Measurements from ENCODE around the gene DUSP16.

DUSP16 gene

DNA sequence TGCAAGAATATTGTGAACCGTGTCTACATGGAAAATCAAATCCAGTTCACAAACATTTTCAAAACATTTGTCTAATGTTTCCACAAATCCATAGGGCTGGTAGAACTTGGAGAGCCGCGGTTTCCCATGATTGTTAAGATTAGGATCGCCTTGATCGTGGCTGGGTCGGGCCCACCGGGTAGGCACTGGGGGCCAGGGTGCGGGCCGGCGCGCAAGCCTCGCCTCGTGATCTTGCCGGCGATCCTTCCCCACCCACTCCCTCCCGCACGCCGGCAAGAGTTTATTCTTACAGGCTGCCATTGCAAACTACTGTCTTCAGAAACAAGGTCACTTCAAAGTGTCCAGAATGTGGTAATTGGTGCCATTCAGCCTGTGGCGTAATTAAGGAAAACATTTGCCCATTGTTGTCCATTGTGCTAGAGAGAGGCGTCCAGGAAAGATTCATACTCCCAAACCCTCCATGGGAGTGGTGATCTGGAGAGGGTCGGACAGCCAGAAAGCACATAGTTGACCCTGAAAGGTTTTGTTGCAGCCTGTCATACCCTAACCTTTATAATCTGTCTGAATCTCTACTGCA lies 110.2 kb downstream of the DUSP16 start:
- DNase-seq (ENCODE audit: insufficient read length, low spot score) (no peak), FAIRE-seq (peak; percentile 35)
- TF ChIP-seq POU2F2 (IDR thresholded peaks at IDR 0.05; ENCODE audit: low read depth, low read length) (no peak), PAX5 (IDR thresholded peaks at IDR 0.05; ENCODE audit: insufficient read depth, low read length, severe bottlenecking) (no peak), TAF1 (IDR thresholded peaks at IDR 0.05; ENCODE audit: low read depth, low read length) (no peak), POLR2A (IDR thresholded peaks at IDR 0.05; ENCODE audit: low read depth, low read length) (no peak), POLR2AphosphoS5 (IDR thresholded peaks at IDR 0.05; ENCODE audit: low read depth, low read length) (no peak), SPI1 (IDR thresholded peaks at IDR 0.05; ENCODE audit: low read depth, low read length) (no peak)

DNA sequence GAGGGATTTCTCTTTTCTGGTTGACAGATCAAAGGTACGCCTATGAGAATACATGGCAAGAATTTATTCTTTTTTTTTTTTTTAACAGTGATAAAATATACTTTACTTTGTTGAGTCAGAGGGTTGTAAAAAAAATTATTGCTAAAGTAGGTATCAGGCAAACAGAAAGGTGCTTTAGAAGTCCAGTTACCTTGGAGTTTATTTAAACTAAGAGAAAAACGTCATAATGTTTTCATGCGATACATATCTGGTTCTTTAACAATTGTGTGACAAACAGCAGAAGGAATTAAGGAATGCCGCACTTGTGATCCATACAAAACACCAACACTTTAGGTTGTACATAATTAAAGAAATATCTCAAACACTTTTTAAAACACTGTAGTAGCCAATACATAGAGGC lies 111.6 kb downstream of the DUSP16 start:
- TF ChIP-seq PAX5 (IDR thresholded peaks at IDR 0.05; ENCODE audit: insufficient read depth, low read length, severe bottlenecking) (no peak), TAF1 (IDR thresholded peaks at IDR 0.05; ENCODE audit: low read depth, low read length) (no peak), POLR2A (IDR thresholded peaks at IDR 0.05; ENCODE audit: low read depth, low read length) (no peak), SPI1 (IDR thresholded peaks at IDR 0.05; ENCODE audit: low read depth, low read length) (no peak)
- no peak for FAIRE-seq

DNA sequence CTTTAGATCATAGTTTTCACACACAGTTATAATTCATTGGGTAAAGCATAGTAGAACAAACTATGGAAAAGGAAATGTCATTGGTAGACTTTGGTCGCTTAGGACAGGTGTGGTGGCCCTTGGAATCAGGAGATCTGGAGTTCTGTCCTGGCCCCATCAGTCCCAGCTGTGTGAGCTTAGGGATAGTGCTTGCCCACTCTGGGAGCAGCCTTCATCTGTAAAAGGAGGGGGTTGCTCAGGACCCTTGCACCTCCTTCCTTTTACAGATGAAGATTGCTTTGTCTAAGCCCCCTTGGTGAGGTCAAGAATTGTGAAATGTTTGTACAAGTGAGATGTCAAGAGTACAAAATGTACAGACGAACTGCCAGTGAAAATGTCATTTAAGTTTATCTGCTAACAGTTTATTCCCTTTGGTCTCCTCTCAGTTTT lies 112.6 kb downstream of the DUSP16 start:
- TF ChIP-seq TAF1 (IDR thresholded peaks at IDR 0.05; ENCODE audit: low read depth, low read length) (no peak), POU2F2 (IDR thresholded peaks at IDR 0.05; ENCODE audit: low read depth, low read length) (no peak), PAX5 (IDR thresholded peaks at IDR 0.05; ENCODE audit: insufficient read depth, low read length, severe bottlenecking) (no peak), POLR2AphosphoS5 (IDR thresholded peaks at IDR 0.05; ENCODE audit: low read depth, low read length) (no peak), POLR2A (IDR thresholded peaks at IDR 0.05; ENCODE audit: low read depth, low read length) (no peak), SPI1 (IDR thresholded peaks at IDR 0.05; ENCODE audit: low read depth, low read length) (no peak)
- FAIRE-seq, result no peak
- no peak for DNase-seq (ENCODE audit: insufficient read length, low spot score)

More for the DNA sequence above, 111.6 kb downstream of the DUSP16 start:
- no peak for DNase-seq (ENCODE audit: insufficient read length, low spot score)

DNA sequence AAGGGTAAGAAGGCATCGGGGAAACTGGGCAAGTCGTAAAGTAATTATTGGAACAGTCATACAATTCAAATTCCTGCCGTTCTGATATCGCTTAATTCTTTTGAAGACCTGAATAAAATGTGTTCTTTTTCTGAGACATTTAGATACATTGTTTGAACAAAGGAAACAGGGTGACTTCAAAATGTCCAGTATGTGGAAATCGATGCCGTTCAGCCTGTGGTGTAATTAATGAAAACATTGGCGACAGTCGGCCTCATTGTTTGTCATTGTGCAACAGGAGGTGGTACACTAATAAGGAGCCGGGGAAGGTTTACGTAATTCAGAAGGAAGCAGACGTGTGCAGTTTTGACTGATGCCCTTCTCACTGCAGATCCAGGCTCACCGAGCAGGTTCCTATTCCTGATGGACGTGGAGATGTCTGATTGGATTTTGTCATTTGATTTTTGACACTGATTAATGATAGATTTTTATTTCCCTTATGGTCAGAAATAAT lies 113.1 kb downstream of the DUSP16 start:
- FAIRE-seq (no peak), DNase-seq (ENCODE audit: insufficient read length, low spot score) (no peak)
- no peak for TF ChIP-seq POU2F2 (IDR thresholded peaks at IDR 0.05; ENCODE audit: low read depth, low read length)
- no peak for TF ChIP-seq POLR2AphosphoS5 (IDR thresholded peaks at IDR 0.05; ENCODE audit: low read depth, low read length)
- no peak for TF ChIP-seq SPI1 (IDR thresholded peaks at IDR 0.05; ENCODE audit: low read depth, low read length)
- TF ChIP-seq POLR2A (IDR thresholded peaks at IDR 0.05; ENCODE audit: low read depth, low read length), result no peak
- TF ChIP-seq TAF1 (IDR thresholded peaks at IDR 0.05; ENCODE audit: low read depth, low read length), result no peak
- no peak for TF ChIP-seq PAX5 (IDR thresholded peaks at IDR 0.05; ENCODE audit: insufficient read depth, low read length, severe bottlenecking)

DNA sequence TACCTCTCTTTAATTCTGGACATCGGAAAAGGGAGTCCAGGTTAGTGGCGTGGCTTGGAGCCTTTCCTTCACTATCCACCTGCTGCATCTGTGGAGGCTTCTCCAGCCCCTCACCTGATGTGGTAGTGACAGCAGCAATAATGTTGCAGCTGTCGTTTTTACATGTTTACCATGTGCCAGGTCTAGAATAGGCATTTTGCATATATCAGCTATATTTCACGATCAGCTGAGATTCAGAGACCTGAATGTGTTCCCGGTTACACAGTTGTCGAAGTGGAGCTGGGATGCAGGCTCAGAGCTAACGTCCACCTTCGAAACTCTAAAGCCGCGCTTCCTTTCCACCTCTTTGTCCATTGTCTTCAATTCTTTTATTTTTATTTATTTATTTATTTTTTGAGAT lies 114.8 kb downstream of the DUSP16 start:
- TF ChIP-seq PAX5 (IDR thresholded peaks at IDR 0.05; ENCODE audit: insufficient read depth, low read length, severe bottlenecking) (no peak), TAF1 (IDR thresholded peaks at IDR 0.05; ENCODE audit: low read depth, low read length) (no peak), POLR2AphosphoS5 (IDR thresholded peaks at IDR 0.05; ENCODE audit: low read depth, low read length) (no peak), POLR2A (IDR thresholded peaks at IDR 0.05; ENCODE audit: low read depth, low read length) (no peak), POU2F2 (IDR thresholded peaks at IDR 0.05; ENCODE audit: low read depth, low read length) (no peak), SPI1 (IDR thresholded peaks at IDR 0.05; ENCODE audit: low read depth, low read length) (no peak)
- no peak for FAIRE-seq
- DNase-seq (ENCODE audit: insufficient read length, low spot score), result no peak

DNA sequence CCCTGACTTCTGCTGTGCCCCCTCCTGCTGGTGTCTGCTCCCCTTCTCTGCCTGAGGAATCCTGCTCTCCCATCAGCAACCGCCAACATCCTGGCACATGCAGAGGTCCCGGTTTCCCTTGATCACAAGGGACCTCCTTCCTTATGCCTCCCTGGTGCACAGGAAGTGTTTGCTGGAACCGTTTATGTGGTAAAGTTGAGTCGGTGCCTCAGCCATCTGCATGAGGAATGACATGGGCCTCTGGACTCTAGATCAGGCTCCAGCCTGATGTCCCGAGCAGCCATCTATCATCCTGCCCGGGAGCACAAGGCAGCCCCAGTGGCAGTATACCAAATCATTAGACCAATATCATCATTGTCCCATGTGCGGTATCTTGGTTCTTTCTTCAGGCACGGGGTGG lies 115.4 kb downstream of the DUSP16 start:
- FAIRE-seq, result no peak
- no peak for DNase-seq (ENCODE audit: insufficient read length, low spot score)
- TF ChIP-seq PAX5 (IDR thresholded peaks at IDR 0.05; ENCODE audit: insufficient read depth, low read length, severe bottlenecking) (no peak), SPI1 (IDR thresholded peaks at IDR 0.05; ENCODE audit: low read depth, low read length) (no peak)

DNA sequence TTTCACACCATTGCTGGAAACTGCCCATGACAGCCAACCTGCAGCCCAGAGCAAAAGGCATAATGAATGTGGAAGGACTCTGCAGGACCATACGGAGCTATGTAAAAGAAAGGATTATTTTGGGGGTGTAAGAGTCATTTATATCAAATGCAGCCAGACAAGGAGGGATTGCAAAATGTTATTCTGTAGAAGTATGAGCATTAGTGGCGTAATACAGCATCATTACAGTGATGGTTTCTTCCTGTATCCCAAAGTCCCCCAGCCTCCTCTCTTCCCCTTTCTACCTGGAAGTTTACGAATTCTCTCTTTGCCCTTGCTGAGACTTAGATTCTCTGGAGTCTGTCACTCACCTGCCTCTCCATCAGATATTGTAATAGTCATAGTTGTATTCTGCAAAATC lies 115.9 kb downstream of the DUSP16 start:
- FAIRE-seq, result no peak
- TF ChIP-seq PAX5 (IDR thresholded peaks at IDR 0.05; ENCODE audit: insufficient read depth, low read length, severe bottlenecking), result no peak
- TF ChIP-seq POU2F2 (IDR thresholded peaks at IDR 0.05; ENCODE audit: low read depth, low read length), result no peak
- no peak for TF ChIP-seq POLR2A (IDR thresholded peaks at IDR 0.05; ENCODE audit: low read depth, low read length)
- no peak for TF ChIP-seq POLR2AphosphoS5 (IDR thresholded peaks at IDR 0.05; ENCODE audit: low read depth, low read length)
- TF ChIP-seq SPI1 (IDR thresholded peaks at IDR 0.05; ENCODE audit: low read depth, low read length), result no peak
- DNase-seq (ENCODE audit: insufficient read length, low spot score), result no peak

DNA sequence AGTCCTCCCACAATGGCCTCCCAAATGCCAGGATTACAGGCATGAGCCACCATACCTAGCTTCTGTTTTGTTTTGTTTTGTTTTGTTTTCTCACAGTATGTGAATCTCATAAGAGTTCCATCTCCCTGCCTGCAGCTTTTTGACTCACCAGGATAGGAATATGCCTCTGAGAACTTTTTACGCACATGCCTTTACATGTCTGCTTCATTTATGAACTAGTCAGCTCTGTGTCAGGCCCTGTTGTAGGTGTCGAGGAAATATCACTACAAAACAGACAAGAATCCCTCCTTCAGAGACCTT lies 116.8 kb downstream of the DUSP16 start:
- DNase-seq (ENCODE audit: insufficient read length, low spot score) (no peak), FAIRE-seq (no peak)
- TF ChIP-seq PAX5 (IDR thresholded peaks at IDR 0.05; ENCODE audit: insufficient read depth, low read length, severe bottlenecking) (no peak), POLR2A (IDR thresholded peaks at IDR 0.05; ENCODE audit: low read depth, low read length) (no peak), POU2F2 (IDR thresholded peaks at IDR 0.05; ENCODE audit: low read depth, low read length) (no peak), SPI1 (IDR thresholded peaks at IDR 0.05; ENCODE audit: low read depth, low read length) (no peak), POLR2AphosphoS5 (IDR thresholded peaks at IDR 0.05; ENCODE audit: low read depth, low read length) (no peak), TAF1 (IDR thresholded peaks at IDR 0.05; ENCODE audit: low read depth, low read length) (no peak)

DNA sequence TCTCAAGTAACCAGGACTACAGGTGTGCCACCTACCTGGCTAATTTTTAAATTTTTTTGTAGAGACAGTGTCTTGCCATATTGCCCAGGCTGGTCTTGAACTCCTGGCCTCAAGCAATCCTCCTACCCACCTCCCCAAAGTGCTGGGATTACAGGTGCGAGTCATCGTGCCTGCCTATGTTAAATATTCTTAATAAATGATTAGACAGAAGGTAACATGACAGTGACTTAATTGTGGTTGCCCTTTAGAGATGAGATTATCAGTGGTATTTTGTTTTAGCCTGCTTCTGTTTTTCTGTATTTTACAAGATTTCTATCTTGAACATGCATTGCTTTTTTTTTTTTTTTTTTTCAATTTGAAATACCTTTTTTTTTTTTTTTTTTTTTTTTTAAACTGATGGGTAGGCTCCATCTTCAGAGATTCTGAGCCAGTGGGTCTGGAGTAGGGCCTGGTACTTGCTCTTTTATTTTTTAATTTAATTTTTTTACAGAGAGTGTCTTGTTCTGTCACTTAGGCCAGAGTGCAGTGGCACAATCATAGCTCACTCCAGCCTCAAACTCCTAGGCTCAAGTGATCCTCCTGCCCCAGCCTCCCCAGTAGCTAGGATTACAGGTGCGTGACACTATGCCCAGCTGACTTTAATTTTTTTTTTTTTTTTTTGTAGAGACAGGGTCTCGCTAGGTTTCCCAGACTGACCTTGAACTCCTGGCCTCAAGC lies 117.3 kb downstream of the DUSP16 start:
- FAIRE-seq (no peak), DNase-seq (ENCODE audit: insufficient read length, low spot score) (no peak)
- TF ChIP-seq POLR2A (IDR thresholded peaks at IDR 0.05; ENCODE audit: low read depth, low read length), result no peak
- no peak for TF ChIP-seq POU2F2 (IDR thresholded peaks at IDR 0.05; ENCODE audit: low read depth, low read length)
- TF ChIP-seq POLR2AphosphoS5 (IDR thresholded peaks at IDR 0.05; ENCODE audit: low read depth, low read length), result no peak
- no peak for TF ChIP-seq SPI1 (IDR thresholded peaks at IDR 0.05; ENCODE audit: low read depth, low read length)
- no peak for TF ChIP-seq TAF1 (IDR thresholded peaks at IDR 0.05; ENCODE audit: low read depth, low read length)
- no peak for TF ChIP-seq PAX5 (IDR thresholded peaks at IDR 0.05; ENCODE audit: insufficient read depth, low read length, severe bottlenecking)

DNA sequence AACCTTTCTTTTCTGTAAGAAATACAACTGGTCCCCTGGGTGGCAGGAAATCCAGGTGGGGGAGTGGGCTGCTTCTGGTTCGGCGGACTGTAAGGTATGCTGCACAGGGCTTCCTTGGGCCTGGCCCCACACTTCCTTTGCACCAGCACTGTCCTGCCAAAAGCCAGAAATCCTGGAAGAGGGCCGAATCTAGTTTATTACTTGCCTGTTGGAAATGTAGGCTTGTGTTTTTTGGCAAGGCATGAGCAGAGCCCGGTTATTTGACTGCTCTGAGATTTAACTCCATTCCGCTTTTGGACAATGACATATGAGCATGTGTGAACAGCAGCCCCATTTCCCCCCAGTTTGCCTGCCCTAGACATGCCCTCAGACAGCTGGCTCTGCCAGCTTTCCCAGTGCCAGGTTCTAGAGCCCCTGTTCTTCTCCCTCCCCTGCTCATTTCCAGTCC lies 119.2 kb downstream of the DUSP16 start:
- FAIRE-seq (no peak), DNase-seq (ENCODE audit: insufficient read length, low spot score) (no peak)
- TF ChIP-seq TAF1 (IDR thresholded peaks at IDR 0.05; ENCODE audit: low read depth, low read length) (no peak), SPI1 (IDR thresholded peaks at IDR 0.05; ENCODE audit: low read depth, low read length) (no peak), POLR2AphosphoS5 (IDR thresholded peaks at IDR 0.05; ENCODE audit: low read depth, low read length) (no peak), POU2F2 (IDR thresholded peaks at IDR 0.05; ENCODE audit: low read depth, low read length) (no peak), POLR2A (IDR thresholded peaks at IDR 0.05; ENCODE audit: low read depth, low read length) (no peak), PAX5 (IDR thresholded peaks at IDR 0.05; ENCODE audit: insufficient read depth, low read length, severe bottlenecking) (no peak)
